ENCODE measurements around the gene FNDC3B.

DNA sequence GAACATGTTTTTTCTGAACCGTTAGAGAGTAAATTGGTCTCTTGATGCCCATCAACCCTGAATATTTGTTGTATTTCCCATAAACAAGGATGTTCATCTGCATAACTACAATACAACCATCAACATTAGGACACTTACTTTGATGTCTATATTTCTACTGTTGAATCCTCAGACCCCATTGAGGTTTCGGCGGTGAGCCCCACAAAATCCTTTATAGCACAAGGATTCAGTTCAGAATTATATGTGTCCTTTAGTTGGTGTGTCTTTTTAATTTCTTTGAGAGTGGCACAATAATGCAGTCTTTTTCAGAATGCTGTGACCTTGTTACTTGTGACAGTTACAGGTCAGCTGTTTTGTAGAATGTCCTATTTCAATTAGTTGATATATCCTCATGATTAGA, 158.0 kb downstream of the FNDC3B start:
- TF ChIP-seq CTCF (IDR thresholded peaks at IDR 0.05) (no peak), EZH2phosphoT487 (IDR thresholded peaks at IDR 0.05) (no peak)

Data from neural progenitor cell (in vitro differentiated cells).